GM18511 (cell line): Measurements from ENCODE around the gene TTLL4.
"Not testable (repeated sequence)": the region's sequence is repeated elsewhere in the genome, so short reads cannot be mapped to it uniquely, and the experiment has no call there.

ENCODE experiments used
- ATAC-seq: cut with Tn5 transposase; IDR thresholded peaks from one replicate; pipeline ENCODE4 v1.9.1; 2021; ENCODE audit warnings: mild to moderate bottlenecking, moderate library complexity; ENCODE audit not compliant: unreplicated experiment

The TTLL4 gene

DNA sequence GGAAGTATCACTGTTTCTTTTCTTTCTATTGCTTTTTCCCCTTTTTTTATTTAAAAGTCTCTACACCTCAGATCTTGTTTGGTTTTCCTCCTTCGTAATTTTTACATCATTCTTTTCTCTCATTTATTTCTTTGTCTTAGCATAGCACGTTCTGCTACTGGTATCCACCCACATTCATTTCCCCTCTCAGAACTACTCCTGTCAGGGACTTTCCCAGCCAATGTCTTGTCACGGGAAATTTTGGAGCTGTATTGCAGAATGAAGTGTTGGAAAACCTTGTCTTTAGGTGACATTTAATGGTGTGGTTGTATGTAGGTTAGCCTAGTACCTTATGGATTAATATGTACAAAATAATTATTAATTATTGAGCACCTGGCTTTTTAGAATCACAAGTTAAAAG is 34.0 kb downstream of the TTLL4 start:
- ATAC-seq = peak; percentile 57

GRCh38 chr2:218745160-218745558 is 34.5 kb downstream of the TTLL4 start:
- no peak for ATAC-seq

GRCh38 chr2:218745559-218746469 is 35.2 kb downstream of the TTLL4 start:
- no peak for ATAC-seq

GRCh38 chr2:218746470-218746795 is 35.8 kb downstream of the TTLL4 start:
- ATAC-seq = no peak

- ATAC-seq = no peak
Observed at GRCh38 chr2:218746960-218747359, 36.3 kb downstream of the TTLL4 start.

GRCh38 chr2:218748741-218749441 is 38.3 kb downstream of the TTLL4 start:
- ATAC-seq = no peak

GRCh38 chr2:218754201-218754600 is 43.6 kb downstream of the TTLL4 start:
- ATAC-seq = no peak

- ATAC-seq = no peak
Observed at GRCh38 chr2:218754781-218755180, 44.1 kb downstream of the TTLL4 start.

DNA sequence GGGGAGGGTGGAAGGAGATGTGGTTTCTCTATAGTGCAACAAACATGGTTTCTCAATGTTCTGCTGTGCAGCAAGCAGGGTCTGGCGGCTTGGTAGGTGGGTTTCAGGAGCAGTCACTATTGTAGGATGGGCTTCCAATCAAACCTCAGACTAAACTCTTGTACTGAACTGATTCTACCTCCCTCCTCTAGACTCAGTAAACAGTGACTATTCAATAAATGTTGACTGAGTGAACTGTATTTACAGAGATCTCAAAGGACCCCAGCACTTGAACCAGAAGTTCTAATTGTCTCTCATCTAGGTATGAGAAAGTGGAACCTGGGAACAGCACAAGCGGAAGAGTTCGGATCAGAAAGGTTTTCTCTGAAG is 44.5 kb downstream of the TTLL4 start:
- ATAC-seq = no peak

DNA sequence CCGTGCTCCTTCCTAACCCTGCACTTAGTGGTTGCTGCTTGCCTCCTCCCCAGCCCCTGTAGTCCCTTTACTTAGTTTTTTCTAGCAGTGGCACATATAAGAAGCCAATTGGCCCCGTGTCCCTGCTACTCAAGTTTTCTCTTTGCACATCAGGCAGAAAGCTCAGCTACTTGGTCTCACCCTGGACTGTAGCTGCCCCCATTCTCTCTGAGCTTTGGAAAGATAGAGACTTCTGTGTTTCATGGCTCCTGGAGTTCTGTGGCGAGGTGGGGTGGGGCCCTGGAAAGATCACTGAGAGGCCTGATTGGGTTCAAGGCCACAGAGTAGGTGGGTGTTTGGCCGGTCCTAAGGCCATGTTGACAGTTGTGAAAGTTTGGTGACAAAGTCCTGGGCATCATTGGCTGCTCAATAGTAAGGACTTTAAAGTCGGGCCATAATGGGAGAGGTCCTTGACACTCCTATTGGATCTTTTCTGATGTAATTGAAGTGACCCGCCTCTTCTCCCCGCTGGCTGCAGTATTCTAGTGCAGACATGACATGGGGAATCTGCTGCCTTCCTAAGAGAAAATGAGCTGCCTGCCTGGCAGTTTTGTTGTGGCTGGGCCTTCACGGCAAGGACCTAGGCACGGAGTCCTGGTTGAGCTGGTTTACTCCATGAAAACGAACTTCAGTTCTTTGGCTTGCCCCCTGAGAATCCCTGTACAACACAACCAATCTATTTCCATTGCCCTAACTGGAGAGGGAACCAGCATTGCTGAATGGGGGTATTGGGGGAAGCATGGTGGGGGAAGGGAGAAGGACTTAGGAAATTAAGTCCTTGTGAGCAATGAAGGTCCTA is 45.2 kb downstream of the TTLL4 start:
- ATAC-seq = no peak

DNA sequence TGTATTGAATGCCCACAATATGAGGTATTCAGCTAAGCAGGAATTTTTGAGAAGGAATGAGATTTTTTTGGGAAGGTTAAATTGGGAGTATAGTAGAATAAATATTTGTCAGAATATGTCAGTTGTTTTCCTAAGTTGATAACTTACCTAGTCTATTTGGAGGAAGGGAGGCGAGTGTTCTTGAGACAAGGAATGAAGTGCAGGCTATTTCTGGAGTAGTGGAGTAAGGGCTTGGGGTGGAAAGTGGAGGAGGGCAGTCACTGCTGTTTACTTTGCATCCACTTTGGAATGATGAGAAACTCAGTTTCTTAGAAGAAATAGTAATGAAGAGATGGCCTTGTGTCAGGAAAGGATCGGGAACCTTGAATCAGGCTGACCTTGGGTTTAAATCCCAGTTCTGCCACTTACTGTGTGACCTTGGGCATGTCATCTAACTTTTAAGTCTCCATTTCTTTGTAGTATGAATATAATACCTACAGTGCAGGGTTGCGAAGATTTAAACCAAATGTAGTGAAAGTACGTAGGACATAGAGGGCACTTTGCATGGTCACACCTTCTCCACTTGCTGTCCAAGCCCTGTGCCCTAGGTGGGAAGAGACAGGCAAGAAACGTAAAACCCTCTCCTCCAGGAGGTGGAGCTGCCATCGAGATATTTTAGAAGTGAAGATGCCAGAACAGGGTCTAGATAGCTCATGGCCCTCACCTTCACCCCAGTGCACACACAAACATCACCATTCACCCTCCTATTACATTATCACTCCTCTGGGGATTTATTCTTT is 46.2 kb downstream of the TTLL4 start:
- ATAC-seq = no peak

DNA sequence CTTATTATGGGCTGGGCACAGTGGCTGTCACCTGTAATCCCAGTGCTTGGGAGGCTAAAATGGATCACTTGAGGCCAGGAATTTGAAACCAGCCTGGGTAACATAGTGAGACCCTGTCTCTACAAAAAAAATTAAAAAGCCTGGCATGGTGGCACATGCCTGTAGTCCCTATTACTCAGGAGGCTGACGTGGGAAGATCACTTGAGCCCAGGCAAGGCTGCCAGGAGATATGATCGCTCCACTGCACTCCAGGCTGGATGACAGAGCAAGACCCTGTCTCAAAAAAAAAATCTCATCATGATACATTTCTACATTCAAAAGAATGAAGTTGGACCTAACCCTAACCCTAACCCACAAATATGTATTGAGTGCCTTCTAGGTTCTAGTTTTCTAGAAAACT is 51.2 kb downstream of the TTLL4 start:
- ATAC-seq = no peak

GRCh38 chr2:218772759-218773158 is 62.1 kb downstream of the TTLL4 start:
- ATAC-seq = not testable (repeated sequence)

GRCh38 chr2:218773881-218774280 is 63.2 kb downstream of the TTLL4 start:
- no peak for ATAC-seq

DNA sequence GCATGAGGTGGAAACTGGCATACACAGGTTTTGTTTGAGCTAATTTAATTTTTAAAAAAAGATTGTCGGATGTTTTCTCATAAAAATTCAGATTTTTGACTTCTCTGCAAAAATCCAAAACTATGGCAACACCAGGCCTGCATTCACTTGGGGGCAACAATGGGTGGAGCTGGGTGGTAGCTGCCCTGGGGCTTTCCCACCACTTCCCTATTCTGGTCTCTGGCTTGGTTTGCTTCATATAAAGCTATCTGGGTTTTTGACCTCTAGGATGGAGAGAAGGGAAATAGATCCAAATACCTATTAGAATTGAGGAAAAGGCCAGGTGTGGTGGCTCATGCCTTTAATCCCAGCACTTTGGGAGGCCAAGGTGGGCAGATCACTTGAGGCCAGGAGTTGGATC is 65.9 kb downstream of the TTLL4 start:
- ATAC-seq = no peak

DNA sequence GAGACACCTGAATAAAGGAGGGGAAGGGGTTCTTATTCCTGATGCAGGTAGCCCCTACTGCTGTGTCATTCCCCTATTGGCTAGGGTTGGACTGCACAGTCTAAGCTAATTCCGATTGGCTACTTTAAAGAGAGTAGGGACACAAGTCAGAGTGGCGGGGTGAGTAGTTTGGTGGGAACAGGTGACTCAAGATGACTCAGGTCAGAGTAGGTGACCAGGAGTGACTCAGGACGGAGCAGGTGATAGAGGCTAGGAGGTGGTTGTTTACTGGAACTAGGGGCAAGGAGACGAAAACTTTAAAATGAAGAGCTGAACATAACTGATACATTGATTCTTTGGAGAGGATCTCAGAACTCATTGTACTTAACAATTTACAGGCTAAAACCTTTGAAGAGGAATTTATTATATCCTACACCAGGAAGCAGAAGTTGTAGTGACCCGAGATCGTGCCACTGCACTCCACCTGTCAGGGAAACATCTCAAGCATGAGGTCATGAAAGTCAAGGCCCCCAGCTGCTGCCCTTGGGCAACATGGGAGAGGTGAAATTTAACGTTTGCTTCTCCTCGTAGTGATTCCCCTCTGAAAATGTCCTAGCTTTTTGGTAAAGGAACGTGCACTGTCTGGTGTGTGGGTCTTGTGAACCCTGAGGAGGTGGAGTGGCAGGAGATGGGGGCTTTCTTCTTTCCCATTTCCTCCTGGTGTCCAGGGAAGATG is 66.8 kb downstream of the TTLL4 start:
- ATAC-seq = no peak

GRCh38 chr2:218780046-218780445 is 69.4 kb downstream of the TTLL4 start:
- no peak for ATAC-seq

DNA sequence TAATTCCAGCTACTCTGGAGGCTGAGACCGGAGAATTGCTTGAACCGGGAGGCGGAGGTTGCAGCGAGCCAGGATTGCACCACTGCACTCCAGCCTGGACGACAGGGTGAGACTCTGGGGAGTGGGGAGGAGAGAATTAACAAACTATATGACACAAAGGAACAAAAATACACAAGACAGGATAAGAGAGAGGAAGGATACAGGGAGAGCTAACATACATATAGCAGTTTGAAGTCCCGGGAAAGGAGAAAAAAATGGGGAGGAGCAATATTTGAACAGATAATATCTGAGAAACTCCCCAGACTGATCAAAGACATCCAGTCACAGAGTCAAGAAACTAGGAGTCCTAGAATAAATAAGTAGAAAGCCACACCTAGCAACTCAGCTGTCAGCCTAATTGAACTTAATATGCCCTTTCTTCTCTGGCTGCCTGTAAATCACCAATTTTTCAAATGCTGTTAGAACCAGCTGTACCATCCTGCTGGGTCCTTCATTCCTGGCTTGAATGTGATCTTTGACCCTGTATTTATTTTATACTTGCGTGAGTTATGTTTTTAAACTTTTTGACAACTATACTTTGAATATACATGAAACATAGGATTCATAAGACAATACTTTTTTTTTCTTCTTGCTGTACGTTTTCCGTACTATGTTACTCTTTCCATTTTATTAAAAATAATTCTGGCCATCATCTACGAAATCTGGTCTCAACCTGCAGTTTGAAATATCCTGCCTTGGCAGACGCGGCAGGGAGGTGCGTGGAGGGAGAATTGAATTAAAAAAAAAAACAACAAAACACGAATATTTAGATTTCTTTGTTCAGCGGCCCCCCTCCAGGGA is 70.4 kb downstream of the TTLL4 start:
- no peak for ATAC-seq
